NCI-H446 treated with DMSO at 0.1 percent for 48 hours (cell line): ENCODE results near the gene JADE1.

ENCODE experiments used
- DNase-seq: peaks from one replicate; lab custom pipeline; 2025; lab: John Stamatoyannopoulos, UW

JADE1 gene

DNA sequence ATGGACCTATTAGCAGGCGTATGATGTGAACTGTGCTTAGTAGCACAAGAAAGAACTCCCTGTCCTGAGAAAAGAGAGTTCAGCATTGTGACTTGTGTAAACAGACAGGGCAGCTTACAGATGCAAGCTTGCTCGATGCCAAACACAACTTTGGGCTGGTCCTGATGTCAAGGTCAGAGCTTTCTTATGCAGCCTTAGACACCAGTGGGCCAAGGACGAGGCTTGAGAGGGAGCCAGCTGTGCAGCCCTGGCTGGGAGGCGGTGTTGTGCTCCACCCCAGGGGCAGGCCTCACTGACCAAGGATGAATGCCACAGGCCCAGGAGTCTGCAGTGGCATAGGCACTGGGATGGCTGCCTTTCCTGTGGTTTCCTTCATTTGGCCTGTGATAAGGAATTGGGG is 35.4 kb downstream of the JADE1 start:
- DNase-seq = no peak

DNA sequence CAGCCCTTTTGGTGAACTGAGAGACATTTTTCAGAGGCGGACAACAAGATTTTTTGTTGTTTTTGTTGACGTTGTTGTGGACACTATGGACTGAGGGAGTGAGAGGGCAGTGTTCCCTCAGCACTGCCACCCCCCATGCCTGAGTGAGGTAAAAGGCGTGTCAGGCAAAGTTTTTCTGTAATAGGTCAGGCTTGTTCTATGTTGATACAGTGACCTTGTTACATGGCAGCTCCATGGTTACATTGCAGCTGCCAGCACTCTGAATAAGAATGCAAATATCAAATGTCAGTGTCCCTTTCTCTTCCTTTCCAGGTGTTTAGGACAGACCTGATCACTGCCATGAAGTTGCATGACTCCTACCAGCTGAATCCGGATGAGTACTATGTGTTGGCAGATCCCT is 36.6 kb downstream of the JADE1 start:
- DNase-seq = no peak

DNA sequence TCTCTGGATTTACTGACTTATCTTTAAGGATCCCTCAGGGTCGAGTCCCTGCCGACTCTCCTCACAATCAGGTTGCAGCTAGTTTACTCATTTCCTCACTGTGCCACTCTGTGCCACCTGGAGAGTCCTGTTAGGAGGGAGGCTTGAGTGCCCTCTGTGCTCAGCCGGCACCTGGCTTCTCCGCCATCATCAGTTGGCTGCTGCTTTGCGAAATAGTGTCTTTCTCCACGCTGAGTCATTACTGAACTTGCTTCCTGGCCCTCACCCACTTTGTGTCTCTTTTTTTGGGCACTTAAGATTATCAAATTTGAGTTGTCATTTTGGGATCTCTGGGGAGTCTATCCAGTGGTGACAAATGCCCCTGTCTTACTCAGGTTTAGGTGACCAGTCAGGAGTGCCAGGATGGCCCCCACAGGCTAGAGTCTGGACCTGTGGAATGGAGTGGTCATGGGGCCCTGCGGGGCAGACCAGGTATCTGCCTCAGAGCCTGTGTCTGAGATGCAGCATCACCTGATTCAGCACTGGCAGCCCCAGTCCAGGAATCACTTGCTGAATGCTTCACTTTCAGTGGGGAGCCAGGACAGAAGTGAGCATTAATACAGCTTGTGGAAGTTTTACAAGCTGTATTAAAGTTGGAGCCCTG is 37.7 kb downstream of the JADE1 start:
- DNase-seq = no peak

DNA sequence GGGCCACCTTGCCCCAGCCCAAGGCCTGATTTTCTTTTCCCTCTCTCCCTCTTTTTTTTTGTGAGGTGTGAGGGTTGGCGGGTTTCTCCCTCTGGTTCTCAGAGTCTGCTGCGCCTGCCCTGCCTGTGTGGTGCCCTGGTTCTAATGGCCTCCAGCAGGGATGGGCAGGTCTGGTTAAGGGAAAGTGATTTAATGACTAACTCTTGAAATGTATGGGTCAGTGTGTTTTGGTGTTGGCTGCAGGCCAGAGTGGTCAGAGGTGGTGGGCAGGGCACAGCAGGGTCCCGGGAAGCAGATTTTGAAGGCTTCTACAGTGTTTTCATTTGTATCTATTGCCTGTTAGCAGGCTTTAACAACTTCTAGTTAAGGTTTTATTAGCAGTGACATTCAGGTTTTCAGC is 39.0 kb downstream of the JADE1 start:
- no peak for DNase-seq

DNA sequence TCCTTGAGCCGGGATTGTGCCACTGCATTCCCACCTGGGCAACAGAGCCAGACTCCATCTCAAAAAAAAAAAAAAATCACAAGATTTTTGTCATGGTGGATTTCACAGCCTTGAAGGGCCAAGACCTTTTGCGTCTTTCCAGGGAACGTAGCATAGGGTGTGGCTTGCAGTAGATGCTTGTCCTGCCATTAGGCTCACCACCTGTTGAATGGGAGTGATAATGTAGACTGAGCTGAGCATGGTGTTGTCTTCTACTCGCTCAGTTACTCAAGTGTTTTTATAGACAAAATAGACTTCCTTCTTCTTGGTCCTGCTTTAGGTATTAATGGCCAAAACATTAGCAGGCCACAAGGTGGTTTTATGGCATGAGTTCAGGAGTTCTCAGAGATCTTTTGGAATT is 40.8 kb downstream of the JADE1 start:
- no peak for DNase-seq

DNA sequence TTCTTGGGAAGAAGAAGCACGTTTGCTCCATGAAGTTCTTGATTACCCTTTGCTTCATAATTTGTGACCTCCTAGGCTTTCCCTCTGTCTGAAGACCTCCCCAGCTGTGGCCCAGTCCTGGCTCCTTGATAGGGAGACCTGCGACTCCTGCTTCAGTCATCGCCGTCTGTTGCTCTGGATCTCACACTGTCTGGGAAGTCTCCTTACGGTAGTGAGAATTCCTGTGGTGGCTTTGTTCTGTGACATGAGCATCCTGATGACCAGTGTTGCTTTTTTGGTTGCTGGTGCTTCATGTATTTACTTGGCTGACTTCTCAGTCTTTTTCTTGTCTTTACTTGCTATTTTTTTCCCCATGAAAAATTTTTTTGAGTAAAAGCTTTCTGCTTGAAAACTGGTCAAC is 44.2 kb downstream of the JADE1 start:
- DNase-seq = no peak

DNA sequence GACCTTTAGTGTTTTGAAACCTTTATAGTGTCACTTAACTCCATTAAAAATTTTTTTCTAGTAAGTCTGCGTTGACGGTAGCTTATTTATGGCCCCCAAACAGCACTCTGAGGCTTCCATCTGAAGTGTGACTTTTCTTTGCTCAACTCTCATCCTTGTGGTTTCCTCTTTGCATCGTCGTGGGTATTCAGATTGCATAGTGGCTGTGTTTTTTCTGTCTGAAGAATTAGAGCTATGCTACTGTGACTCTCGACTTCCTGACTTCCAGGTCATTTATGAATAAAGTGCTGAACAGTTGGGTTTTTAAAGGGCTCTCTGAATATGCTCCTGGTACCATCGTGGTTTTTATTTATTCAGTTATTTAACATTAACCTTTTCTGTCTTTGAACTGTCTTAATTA is 44.9 kb downstream of the JADE1 start:
- DNase-seq = no peak

DNA sequence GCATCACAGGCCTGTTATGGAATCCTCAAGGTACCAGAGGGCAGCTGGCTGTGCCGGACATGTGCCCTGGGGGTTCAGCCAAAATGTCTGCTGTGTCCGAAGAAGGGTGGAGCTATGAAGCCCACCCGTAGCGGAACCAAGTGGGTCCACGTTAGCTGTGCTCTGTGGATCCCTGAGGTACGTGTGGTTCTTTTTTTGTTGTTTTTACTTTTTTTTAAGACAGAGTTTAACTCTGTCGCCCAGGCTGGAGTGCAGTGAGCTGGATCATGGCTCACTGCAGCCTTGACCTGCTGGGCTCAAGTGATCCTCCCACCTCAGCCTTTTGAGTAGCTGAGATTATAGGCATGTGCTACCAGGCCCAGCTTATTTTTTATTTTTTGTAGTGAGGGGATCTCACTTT is 46.1 kb downstream of the JADE1 start:
- DNase-seq = no peak

DNA sequence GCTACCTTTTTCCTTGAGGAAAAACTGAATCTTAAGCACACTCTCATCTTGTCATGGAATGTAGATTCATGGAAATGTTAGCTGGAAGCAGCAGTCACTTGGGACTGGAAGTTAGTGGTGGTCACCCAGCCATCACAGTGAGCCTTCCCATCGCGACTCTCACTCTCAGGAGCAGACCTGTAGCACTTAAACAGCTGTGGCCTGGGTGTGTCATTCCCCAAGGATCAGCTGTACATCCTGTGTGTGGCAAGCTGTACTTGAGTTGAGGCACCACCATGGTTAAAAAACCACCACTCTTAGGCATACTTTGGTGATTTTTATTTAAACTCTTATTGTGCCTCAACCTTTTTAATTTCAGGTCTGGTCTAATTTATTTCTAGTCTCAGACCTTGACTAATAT is 46.7 kb downstream of the JADE1 start:
- no peak for DNase-seq

DNA sequence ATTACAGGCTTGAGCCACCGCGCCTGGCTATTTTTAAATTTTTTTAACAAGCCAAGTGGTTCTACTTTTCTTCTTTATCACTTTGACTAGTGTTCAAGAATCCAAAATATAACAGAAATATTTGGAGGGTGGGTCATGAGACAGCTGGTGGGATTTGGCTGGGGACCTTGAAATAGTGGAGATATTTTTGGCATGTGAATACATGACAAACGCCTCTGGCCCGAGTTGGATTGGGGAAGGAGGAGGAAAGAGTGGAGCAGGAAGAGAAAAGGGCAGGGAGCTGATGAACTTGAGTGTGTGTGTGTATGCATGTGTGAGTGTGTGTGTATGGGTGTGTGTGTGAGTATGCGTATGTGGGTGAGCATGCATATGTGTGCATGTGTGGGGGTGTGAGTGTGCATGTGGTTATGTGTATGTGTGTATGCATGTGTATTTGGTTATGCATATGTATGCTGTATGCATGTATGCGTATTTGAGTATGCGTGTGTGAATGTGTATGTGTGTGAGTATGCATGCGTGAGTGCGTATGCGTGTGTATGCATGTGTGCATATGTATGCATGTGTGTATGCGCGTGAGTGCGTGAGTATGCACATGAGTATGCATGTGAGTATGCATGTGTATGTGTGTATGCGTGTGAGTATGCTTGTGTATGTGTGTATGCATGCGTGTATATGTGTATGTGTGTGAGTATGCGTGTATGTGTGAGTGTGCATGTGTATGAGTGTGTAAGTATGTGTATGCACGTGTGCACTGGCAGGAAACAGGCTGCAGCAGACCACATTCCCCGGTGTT is 49.6 kb downstream of the JADE1 start:
- no peak for DNase-seq

DNA sequence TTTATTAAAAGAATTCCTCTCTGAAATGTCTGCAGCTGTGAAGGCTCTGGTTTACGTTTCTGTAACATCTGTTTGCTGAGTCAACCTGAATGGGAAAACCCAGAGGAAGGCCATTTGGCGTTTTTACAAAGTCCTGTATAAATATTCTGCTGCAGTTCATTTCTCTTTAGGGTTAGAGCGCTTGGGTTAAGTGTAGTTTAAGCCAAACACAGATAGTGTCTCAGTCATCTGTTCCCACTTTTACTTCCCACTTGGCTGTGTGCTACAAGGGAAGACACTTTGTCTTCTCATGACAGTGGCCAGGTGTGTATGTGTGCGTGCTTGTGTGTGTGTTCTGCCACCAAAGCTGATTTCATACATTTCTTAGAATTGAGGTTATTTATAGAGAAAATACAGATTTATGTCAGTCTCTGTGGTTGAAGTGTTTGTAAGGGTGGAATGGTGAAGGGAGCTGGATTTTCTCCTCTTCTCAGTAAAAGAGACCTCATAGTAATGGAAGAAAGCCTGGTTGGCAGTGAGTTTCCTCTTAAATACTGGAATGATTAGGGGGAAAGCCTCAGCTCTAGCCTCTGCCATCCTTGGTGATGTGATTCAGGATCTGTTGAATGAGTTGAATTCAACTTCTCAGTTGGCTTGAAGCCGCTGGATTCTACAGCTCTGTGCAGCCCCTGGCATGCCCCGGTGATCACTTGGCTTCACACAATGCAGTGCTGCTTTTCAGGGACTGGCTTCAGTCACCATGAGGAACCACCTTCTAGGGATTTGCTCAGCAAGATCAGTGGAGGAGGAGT is 50.6 kb downstream of the JADE1 start:
- DNase-seq = no peak

DNA sequence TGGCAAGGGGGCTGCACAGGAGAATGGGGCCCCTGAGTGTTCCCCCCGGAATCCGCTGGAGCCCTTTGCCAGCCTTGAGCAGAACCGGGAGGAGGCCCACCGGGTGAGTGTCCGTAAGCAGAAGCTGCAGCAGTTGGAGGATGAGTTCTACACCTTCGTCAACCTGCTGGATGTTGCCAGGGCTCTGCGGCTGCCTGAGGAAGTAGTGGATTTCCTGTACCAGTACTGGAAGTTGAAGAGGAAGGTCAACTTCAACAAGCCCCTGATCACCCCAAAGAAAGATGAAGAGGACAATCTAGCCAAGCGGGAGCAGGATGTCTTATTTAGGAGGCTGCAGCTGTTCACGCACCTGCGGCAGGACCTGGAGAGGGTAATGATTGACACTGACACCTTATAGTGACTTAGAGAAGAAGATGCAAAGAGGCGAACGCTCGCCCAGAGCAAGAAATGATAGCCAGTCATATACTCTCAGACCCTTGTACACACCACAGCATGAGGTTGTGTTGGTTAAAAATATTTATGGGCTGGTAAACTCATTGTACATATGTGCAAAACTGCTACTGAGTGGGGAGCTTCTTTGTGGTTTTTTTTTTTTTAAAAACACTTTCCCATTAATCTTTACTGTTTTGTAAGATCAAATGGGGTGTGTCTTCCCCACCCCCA is 52.5 kb downstream of the JADE1 start:
- no peak for DNase-seq

DNA sequence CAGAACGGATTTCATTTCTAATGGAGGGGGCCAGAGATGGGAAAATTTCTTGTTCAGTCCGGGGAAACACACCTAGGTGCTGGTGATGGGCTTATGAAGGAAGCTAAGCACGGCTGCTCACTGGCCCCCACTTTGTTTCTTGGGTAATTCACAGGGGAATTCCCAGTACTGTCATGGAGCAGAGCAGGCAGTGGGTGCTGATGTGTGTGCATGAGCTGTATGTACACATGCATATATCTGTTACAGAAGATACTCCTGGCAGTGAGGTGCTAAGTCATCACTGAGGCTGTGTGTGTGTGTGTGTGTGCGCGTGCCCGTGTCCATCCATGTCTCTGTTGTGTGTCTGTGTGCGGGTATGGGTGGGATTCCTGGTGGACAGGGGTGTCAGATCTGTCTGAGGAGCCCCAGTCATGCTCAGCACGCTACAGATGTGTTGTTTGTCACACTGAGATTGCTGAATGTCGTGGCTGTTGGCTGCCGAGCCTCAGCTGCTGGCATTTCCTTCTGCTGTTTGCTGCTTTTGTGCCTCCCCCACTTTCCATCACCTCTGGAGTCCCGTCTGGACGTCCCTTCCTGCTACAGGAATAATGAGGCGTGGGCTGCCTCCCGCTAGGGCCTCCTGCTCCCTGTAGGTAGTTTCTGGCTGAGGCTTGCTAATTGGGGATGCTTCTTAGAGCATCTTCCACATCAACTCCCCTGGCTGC is 53.3 kb downstream of the JADE1 start:
- no peak for DNase-seq

DNA sequence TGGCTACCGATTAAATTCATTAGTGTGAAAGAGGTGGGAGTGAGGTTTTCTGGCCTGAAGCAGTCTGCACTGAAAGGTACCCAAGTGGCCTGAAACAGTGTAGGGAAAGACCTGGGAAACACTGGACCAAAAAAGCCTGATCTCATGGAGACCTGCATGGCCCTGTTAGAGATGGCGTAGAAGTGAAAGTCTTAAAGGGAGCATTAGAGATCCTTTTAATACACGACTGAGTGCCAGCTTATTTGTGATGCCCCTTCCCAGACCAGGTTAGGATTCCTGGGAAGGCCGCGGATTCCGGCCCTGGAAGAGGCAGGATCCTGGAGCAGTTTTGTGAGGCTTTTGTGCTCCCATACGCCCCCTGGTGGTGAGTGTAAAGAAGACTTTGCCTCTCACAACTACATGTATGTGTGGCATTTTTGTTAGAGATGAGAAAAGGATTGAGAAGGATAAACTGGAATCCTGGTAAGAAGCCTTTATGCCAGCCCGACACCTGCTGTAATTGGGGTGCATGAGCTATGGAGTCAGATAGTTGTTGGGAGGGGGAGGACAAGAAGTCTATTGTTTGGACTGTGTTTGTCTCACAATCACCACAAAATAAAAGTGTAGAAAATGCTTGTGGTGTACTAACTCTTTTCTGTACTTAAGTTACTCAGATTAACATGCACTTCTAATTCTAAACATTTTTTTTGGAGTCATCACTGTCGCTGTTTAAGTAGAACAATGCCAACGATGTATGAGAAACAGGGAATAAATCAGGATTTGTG is 54.0 kb downstream of the JADE1 start:
- DNase-seq = peak; percentile 5

DNA sequence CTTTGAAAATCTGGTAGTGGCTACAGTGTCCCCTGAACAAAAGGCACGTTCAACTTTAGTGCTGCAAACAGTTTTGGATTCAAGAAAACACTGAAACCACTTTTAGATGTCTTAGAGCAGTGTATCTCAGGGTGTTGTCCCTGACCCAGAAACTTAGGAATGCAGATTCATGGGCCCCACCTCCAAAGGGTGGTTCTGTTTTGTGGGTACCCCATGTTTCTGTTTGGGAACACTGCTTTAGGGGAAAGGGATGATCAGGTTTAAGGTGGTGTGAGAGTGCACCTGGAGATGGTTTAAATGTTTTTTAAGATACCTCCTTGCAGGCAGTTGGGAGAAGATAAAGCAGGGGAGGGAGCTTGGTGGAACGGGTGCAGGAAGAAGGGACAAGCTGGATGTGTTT is 55.6 kb downstream of the JADE1 start:
- DNase-seq = no peak

DNA sequence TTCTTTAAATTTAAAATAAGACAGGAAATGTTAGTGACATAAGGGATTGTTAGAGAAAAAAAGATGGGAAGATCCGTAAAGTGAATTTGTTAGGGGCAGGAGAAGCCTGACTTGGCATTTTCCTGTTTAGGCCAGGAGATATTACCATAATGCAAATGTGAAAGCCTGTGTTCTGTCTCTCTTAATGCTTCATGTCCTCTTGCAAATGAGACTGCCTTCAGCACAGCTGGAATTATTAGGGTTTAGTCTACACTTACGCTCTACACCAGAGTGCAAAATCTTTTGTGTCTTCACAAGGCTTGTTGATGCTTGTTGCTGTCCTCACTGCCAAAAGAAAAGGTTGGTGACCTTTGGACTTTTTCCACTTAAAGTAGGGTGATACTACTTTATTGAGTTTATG is 56.8 kb downstream of the JADE1 start:
- DNase-seq = no peak

DNA sequence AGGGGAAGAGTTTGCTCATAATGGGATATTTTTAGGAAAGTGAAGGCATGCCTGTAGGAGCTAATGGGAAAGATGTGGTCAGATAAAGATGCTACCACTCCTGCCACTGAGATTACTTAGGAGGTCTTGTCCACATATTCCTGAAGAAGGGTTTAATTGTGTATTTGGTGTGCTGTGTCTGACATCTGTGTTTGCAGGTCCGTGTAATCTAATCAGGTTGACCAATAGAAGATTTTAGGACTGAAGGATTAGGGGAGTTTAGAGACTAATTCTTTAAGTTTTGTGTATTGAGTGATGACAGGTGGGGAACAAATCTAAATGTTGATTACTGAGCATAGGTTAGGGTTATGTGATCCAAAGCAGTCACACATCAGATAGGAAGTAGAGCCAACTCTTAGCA is 57.2 kb downstream of the JADE1 start:
- DNase-seq = no peak

DNA sequence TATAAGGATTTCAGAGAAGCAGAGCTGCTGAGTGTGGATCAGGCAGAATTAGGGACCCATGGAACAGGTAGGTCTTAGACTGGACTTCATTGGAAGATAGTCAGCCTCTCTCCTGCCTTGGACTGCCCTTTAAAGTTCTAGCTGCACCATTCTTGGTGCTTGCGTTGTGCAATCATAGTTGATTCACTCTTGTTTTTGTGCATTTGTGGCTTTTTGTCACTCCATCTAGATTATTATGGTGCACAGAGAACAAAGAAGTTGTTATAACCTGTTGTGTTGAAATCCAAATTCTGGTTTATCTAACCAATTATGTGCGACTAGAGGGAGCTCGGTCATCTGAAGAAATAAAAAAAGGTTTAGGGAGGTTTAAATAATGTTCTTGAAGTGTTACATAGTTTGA is 59.3 kb downstream of the JADE1 start:
- DNase-seq = no peak

DNA sequence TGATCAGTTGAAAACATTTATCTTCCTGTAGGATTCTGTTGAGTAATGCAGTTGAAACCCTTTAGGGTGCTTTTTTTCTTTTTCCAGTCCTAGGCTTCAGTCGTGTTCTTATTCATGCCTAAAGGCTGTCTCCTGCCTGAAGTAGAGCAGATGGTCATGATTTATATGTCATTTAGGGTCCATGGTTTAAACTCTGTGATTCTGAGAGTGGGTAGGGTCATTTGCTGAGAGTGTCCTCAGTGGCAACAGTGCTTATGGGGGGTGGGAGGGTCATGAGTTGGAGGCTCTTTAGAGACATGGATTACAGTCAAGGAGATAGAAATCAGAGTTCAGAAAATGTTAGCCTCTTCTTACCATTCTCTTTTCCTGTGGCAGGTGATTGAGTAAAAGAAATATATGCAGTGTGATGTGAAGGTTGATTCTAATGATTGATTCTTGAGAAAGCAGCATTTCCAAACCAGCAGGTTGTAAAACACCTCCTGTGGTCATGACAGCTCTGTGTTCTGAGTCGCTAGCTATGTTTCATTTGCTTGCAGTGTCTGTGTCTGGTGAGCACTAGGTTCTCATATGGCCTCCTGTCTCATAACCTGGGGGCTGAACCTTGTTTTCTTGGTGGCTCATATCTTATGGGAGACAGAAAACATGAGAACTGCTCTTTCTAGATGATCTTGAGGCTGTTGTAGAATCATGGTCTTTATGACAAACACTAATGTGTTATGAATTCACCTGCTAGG is 60.4 kb downstream of the JADE1 start:
- DNase-seq = no peak

DNA sequence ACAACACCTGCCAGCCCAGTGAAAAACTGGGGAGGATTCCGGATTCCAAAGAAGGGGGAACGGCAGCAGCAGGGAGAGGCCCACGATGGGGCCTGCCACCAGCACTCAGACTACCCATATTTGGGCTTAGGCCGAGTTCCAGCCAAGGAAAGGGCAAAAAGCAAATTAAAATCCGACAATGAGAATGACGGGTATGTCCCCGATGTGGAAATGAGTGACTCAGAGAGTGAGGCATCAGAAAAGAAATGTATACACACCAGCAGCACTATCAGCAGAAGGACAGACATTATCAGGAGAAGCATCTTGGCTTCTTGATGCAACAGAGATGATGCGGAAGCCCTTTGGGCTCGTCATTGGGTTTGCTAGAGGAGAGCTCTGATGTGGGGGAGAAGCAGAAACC is 62.4 kb downstream of the JADE1 start:
- no peak for DNase-seq

DNA sequence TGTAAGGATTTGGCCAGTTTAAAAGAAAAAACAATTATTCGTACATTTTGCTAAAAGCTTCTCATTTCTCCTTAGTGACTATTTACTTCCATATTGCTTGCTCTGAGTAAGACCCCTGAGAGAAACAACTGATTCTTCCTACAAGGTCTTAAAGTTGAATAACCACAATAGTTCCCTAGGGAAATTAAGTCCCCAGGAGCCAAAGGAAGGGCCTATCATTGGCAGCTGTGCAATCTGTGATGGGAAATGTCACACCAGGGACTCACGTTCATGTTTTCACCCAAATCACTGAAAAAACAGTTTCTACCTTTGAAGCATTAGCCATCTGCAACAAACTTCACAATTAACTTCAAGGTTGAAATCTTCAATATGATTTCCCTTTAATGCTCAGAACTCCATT is 66.7 kb downstream of the JADE1 start:
- no peak for DNase-seq
